Hepatocyte (in vitro differentiated cells): ENCODE measurements around the gene ZNF385A.

Experiments used
- CTCF ChIP-seq: fragments of 200-600 bp; sonication (generic); IDR thresholded peaks from 2 replicates; pipeline ENCODE4 v1.5.1; 2016; ENCODE audit warnings: antibody characterized with exemption, mild to moderate bottlenecking; ENCODE audit not compliant: poor library complexity
- EZH2 ChIP-seq: fragments of 200-600 bp; sonication (generic); IDR thresholded peaks from 2 replicates; pipeline ENCODE4 v1.6.1; 2016; ENCODE audit warnings: antibody characterized with exemption, mild to moderate bottlenecking, borderline replicate concordance
- EZH2phosphoT487 ChIP-seq: fragments of 200-600 bp; sonication (generic); IDR thresholded peaks from one replicate; pipeline ENCODE4 v1.6.1; 2018; ENCODE audit warnings: antibody characterized with exemption, mild to moderate bottlenecking, low read depth, moderate library complexity; ENCODE audit not compliant: unreplicated experiment, severe bottlenecking

- TF ChIP-seq EZH2 (no peak), CTCF (no peak), EZH2phosphoT487 (no peak)
Observed at GRCh38 chr12:54364413-54364812, 20.1 kb downstream of the ZNF385A start, which contains the start of gene GPR84.
